HG03439 (cell line): Measurements from ENCODE around the gene NACC2.
A peak's percentile ranks its signal among the peaks of the same experiment; 100 is the strongest.
"Not testable (repeated sequence)": the region's sequence is repeated elsewhere in the genome, so short reads cannot be mapped to it uniquely, and the experiment has no call there.

Experiments used
- ATAC-seq: cut with Tn5 transposase; IDR thresholded peaks from one replicate; pipeline ENCODE4 v1.9.1; 2021; ENCODE audit warnings: mild to moderate bottlenecking, moderate library complexity; ENCODE audit not compliant: unreplicated experiment

The NACC2 gene

GRCh38 chr9:136111910-136112309 lies 16.8 kb upstream of the NACC2 start:
- no peak for ATAC-seq

GRCh38 chr9:136111190-136111589 lies 16.1 kb upstream of the NACC2 start:
- no peak for ATAC-seq

- ATAC-seq = no peak
These were observed 15.3 kb upstream of the NACC2 start for GRCh38 chr9:136110082-136111061.

DNA sequence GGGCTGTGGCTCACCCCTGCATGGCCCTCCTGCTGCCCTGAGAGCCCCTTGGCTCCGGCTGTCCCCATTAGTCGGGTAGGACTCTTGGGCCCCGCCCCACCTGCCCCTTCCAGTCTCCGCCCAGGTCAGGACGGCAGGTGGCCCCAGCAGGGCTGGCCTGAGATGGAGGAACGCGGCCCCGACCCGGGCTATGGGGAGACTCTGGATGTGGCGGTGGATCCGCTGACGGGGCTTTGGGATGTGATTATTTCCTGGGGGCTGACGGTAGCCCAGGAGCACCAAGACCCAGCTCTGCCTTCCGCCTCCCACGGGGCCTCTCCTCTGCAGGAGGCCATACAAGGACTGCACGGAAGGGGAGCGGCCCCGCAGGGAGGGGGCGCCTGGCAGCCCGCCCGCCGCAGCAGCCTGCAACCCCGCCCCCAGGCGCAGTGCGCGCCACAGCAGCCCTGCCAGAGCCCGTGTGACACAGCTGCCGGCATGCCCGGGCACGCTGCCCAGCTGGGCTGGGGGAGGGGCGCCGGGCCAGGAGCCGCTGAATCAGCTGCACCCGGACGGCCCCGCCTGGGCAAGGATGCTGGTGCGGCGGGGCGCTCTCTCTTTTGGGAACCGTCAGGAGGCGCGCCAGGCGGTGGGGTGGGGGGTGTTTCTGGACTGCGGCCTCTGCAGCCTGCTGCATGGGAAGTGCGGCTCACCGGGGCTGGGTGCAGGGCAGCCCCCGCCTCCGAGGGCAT lies 14.4 kb upstream of the NACC2 start:
- ATAC-seq = peak; percentile 69

GRCh38 chr9:136108648-136109266 lies 13.7 kb upstream of the NACC2 start:
- ATAC-seq = no peak

DNA sequence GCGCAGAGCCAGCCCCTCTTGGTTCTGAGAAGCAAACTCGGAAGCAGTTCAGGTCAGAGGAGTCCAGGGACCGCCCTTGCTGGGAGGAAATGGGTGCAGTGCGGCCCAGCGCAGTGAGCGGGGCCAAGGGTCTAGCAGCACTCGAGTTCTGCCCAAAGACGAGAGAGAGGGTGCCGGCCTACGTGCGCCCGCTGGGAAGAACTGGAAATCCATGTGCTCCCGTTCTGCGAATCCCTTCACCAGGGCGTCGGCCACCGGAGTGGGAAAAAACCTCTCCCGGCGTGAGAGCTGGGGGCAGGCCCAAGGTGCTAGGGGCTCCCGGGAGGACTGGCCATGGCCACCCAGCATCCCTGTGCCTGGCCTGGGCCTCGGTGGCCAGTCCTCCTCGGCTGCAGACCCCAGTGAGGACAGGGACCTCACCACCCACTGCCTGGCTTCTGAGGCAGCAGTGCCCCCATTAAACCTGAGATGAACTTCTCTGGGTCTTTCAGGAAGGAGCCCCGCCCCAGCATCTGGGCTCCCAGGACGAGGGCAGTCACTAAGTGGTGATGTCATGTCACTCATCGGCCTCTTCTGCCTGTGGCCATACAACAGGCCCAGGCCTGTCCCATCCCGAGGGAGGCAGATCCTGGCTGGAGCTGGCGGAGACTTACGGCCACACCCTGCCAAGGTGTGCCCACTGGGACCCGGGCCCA lies 13.0 kb upstream of the NACC2 start:
- ATAC-seq = no peak

- no peak for ATAC-seq
These were observed 12.3 kb upstream of the NACC2 start for GRCh38 chr9:136107155-136107952.

DNA sequence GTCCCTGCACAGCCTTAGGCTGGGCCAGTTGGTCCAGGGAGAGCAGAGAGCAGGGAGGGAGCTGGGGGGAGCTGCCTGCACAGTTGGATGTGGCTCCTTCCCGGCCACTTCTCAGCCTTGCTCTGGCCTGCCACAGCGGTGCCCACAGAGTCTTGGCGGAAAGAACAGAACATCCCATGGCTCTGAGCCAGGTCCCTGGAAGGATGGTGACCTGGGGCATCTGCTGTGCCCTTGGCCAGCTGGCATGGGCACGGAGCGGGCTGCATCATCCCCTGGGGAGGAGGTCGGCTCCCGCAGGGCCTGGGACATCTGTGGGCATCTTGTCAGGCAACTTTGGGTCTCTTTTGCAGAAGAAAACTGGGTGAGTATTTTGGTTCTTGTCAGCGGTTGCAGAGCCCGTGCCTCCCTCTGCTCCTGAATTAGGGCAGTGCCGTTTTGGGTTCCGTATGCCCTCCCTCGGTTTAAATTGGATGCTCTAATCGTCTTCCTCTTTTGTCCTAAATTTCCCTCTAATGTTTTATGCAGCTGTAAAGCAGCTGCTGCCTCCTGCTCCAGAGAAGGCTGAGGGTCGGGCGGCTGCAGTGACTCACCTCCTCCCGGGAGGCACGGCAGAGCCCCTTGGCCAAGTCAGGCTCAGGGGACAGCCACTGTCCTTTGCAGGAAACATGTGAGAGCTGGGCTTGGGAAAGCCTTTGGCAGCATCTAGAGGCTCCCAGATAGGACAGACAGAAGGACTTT lies 10.5 kb upstream of the NACC2 start:
- ATAC-seq = no peak

DNA sequence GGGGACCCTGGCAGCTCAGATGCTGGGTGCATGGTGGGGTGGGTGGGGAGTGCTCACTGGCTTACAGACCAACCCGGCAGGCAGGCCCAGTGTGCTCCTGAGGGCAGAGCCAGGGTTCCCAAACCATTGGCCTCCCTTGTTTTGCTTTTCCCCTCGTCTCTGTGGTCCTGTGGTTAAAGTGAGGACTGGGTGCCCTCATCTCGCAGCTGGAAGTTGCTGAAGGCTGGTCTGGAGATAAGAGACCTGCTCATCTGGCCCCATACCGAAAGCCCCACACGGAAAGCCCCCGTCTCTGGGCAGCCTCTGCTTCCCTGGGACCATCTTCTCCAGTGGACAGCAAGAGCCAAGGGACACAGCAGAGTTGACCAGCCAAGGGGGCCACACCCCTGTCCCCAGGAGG lies 9.8 kb upstream of the NACC2 start:
- no peak for ATAC-seq

- no peak for ATAC-seq
These were observed 9.4 kb upstream of the NACC2 start for GRCh38 chr9:136104488-136104800.

DNA sequence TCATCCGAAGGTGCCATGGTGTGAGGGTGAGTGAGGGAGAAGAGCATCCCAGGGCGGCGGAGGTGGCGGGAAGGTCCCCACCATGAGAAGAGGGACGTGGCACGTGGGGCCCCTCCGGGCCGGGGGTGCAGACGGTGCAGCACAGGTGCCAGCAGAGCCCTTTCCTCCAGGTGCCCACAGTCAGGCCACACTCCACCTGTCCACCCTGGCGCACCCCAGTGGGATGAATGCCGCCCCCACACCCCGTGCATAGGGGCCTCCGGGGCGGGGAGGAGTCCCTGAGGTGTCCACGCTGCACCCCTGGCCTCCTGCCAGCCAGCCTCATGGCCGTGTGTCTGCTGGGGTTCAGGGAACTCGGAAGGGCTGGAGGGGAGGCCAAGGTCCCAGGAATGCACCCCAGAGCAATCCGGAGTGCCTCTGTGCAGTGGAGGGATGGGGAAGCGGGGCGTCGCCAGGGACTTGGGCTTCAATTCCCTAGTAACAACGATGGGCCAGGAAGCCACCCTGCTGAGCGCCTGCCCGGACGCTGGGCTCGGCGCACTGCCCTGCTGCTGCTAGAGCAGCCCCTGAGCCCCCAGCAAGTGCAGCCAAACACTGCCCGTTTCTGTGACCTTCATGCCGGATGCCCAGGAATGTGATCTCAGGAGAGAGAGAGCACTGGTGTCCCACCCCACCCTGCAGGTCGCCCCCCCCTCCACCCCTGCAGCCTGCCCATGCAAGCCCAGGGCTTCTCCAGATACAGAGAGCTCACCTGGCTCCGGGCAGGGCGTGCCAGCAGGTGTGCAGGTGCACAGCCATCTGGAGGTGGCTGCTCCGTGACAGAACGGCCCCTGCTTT lies 8.8 kb upstream of the NACC2 start:
- no peak for ATAC-seq

- ATAC-seq = not testable (repeated sequence)
These were observed 6.6 kb upstream of the NACC2 start for GRCh38 chr9:136101615-136102074.

DNA sequence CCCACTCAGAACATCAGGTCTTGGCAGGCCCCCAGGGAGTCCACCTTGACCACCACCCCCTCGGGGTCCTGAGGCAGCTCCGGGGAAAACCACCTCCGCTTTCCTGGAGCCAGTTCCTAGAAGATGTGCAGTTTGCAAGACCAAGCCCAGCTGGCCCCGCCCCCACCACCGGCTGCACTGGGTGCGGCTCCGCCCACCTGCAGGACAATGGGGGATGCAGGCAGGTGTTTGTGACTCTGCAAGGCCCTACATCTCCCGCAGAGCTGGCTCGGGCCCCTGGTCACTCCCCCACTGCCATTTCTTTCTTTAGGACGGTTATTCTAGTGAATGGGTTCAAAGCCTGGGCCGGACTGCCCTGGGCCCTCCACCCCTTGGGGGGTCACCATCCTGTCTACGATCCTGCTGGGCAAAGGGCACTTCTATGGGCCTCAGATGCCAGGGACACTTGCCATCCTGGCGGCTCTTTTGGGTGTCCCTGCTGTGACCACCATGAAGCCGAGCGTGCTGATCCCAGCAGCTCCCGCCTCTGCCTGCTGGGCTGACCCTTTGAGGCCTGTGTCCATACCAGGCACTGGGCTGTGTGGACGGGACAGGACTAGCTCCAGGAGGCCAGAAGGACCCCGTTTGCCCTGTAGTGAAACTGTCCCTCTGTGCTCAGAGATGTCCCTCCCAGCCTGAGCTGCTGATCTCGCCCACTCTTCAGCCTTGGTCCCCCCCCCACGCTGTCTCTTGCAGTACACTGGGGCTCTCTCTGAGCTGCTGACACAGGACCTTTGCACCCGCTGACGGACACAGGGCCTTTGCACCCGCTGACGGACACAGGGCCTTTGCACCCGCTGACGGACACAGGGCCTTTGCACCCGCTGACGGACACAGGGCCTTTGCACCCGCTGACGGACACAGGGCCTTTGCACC lies 5.9 kb upstream of the NACC2 start:
- ATAC-seq = no peak

- ATAC-seq = no peak
These were observed 4.5 kb upstream of the NACC2 start for GRCh38 chr9:136099542-136099941.

DNA sequence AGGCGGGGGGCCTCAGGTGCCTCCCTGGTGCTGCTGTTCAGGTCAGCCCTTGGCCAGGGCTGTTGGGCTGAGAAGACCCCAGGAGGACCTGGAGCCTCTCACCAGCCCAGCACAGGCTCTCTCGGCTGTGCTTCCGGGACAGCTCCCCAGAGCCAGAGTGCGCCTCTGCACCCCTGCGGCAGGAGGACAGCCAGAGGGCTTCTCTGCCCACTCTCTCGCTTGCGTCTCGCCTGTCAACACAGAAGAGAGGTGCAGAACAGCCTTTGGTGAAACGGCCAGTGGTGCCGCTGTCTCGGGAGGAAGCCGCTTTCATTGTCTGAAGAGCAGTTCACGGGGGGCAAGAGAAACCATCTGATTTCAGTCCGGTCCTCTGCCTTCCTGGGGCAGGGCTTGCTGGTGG lies 3.8 kb upstream of the NACC2 start:
- no peak for ATAC-seq

DNA sequence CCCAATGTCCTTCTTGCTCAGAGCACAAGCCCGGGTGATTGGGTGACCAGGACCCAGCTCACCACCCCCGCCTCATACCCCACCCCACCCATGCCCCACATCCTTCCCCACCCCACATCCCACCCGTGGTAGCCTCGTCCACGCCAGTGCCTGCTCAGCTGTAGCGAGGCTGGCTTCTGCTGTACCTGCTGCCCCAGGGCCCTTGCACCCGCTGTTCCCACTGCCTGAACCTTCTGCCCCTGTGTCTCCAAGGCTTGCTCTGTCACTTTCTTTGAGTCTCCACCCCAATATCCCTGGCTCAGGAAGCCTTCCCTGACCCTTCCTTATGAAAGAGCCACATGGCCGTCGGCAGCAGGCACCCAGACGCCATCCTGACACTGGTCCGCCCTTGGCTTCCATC lies 3.1 kb upstream of the NACC2 start:
- ATAC-seq = no peak

GRCh38 chr9:136096505-136097001 lies 1.5 kb upstream of the NACC2 start:
- no peak for ATAC-seq
